Skeletal muscle tissue (tissue), 4 donors: ENCODE data around the gene CARM1. TPM values are rescaled to one million over a fixed set of nuclear protein-coding genes. Genes with fewer than 3 reads are reported as not detected.
"Not testable (repeated sequence)": the region's sequence is repeated elsewhere in the genome, so short reads cannot be mapped to it uniquely, and the experiment has no call there.

Experiments
- H3K27ac ChIP-seq: one replicate; pipeline ENCODE4 v1.7.0; 2013; ENCODE audit warnings: mild to moderate bottlenecking, low read depth, low read length, inconsistent platforms
- H3K27me3 ChIP-seq, 3 donors: one replicate each; pipeline ENCODE4 v1.7.0; 2013; ENCODE audit warnings: low read length in 3 of 3; ENCODE audit not compliant: control insufficient read depth in 3 of 3, insufficient read depth in 3 of 3
- H3K36me3 ChIP-seq, 3 donors: one replicate each; pipeline ENCODE4 v1.7.0; 2013; ENCODE audit warnings: low read length in 3 of 3; ENCODE audit not compliant: control insufficient read depth in 3 of 3, insufficient read depth in 3 of 3
- H3K4me1 ChIP-seq, 3 donors: one replicate each; pipeline ENCODE4 v1.7.0; 2013; ENCODE audit warnings: low read length in 3 of 3, mild to moderate bottlenecking in 3 of 3; ENCODE audit not compliant: control insufficient read depth in 3 of 3, insufficient read depth in 3 of 3
- H3K4me3 ChIP-seq, 3 donors: one replicate each; pipeline ENCODE4 v1.7.0; 2013; ENCODE audit warnings: low read length in 3 of 3
- H3K9ac ChIP-seq, 3 donors: one replicate each; pipeline ENCODE4 v1.7.0; 2013; ENCODE audit warnings: low read length in 3 of 3, mild to moderate bottlenecking in 3 of 3, moderate library complexity in 2 of 3, low read depth in 1 of 3
- H3K9me3 ChIP-seq, 3 donors: one replicate each; pipeline ENCODE4 v1.7.0; 2013; ENCODE audit warnings: low read length in 3 of 3; ENCODE audit not compliant: control insufficient read depth in 3 of 3
- total RNA-seq: library from RNA; depleted of rRNA; stranded (reverse); fragments of >200 nt; gene quantifications from one replicate; pipeline ENCODE4 v1.2.3, GENCODE V29; 2014
- donor health status: Osteomylitis.

CARM1 gene
- total RNA-seq, 1 donor from 2014 or later: 19.8 TPM

- no peaks in the 10 kb centered on the region for H3K9me3 ChIP-seq
- H3K36me3 ChIP-seq: no peaks in the 10 kb centered on the region
- H3K27ac ChIP-seq: peak overlapping the region; percentile 90
- peaks cover 21 to 39% (median 36%) of the 10 kb centered on the region in 3 donors for H3K4me1 ChIP-seq
- H3K9ac ChIP-seq: peak overlapping the region; percentile 82 to 92 (median 90)
- no peaks in the 10 kb centered on the region for H3K27me3 ChIP-seq
- peak overlapping the region; percentile 79 to 86 (median 85) for H3K4me3 ChIP-seq
These were observed 1.3 kb downstream of the CARM1 start for GRCh38 chr19:10872546-10873107.

GRCh38 chr19:10874024-10874423 is 2.7 kb downstream of the CARM1 start:
- Histone ChIP-seq H3K36me3 (no peaks in the 10 kb centered on the region), H3K9me3 (no peaks in the 10 kb centered on the region), H3K9ac (no peak overlapping the region), H3K4me1 (peaks cover 34 to 51% (median 50%) of the 10 kb centered on the region in 3 donors), H3K27me3 (no peaks in the 10 kb centered on the region), H3K27ac (no peak overlapping the region), H3K4me3 (no peak overlapping the region)

- Histone ChIP-seq H3K4me3 (peak overlapping the region in 2 of 3 donors; percentile 15 to 29), H3K9me3 (no peaks in the 10 kb centered on the region), H3K27me3 (no peaks in the 10 kb centered on the region), H3K27ac (peak overlapping the region; percentile 90), H3K9ac (peak overlapping the region; percentile 47 to 73 (median 69)), H3K36me3 (peaks cover 0 to 2% (median 0%) of the 10 kb centered on the region in 3 donors), H3K4me1 (peaks cover 56 to 73% (median 73%) of the 10 kb centered on the region in 3 donors)
These were observed 5.3 kb downstream of the CARM1 start for GRCh38 chr19:10876459-10877240.

GRCh38 chr19:10877608-10878007 is 6.3 kb downstream of the CARM1 start:
- not testable (repeated sequence) for H3K27me3 ChIP-seq, H3K4me3 ChIP-seq, H3K9me3 ChIP-seq, H3K36me3 ChIP-seq
- H3K4me1 ChIP-seq: peaks cover 65 to 80% (median 79%) of the 10 kb centered on the region in 3 donors
- H3K27ac ChIP-seq: peak overlapping the region; percentile 90
- peak overlapping the region in 1 of 3 donors; percentile 35 for H3K9ac ChIP-seq

GRCh38 chr19:10878253-10878652 is 6.9 kb downstream of the CARM1 start:
- Histone ChIP-seq H3K4me1 (peaks cover 72 to 80% (median 78%) of the 10 kb centered on the region in 3 donors), H3K9me3 (no peaks in the 10 kb centered on the region), H3K4me3 (no peak overlapping the region), H3K9ac (peak overlapping the region in 2 of 3 donors; percentile 35 to 57), H3K36me3 (peaks cover 0 to 2% (median 0%) of the 10 kb centered on the region in 3 donors), H3K27ac (peak overlapping the region; percentile 90), H3K27me3 (no peaks in the 10 kb centered on the region)

- peak overlapping the region; percentile 10 to 52 (median 24) for H3K4me3 ChIP-seq
- H3K27me3 ChIP-seq: no peaks in the 10 kb centered on the region
- H3K4me1 ChIP-seq: peaks cover 76 to 82% (median 77%) of the 10 kb centered on the region in 3 donors
- peaks cover 0 to 2% (median 0%) of the 10 kb centered on the region in 3 donors for H3K36me3 ChIP-seq
- H3K9me3 ChIP-seq: no peaks in the 10 kb centered on the region
- peak overlapping the region; percentile 65 to 79 (median 76) for H3K9ac ChIP-seq
- H3K27ac ChIP-seq: peak overlapping the region; percentile 87
These were observed 10.2 kb downstream of the CARM1 start for GRCh38 chr19:10881403-10882107.

- Histone ChIP-seq H3K4me1 (peaks cover 75 to 81% (median 77%) of the 10 kb centered on the region in 3 donors), H3K27ac (peak overlapping the region; percentile 87), H3K4me3 (peak overlapping the region; percentile 10 to 52 (median 24)), H3K36me3 (peaks cover 0 to 2% (median 0%) of the 10 kb centered on the region in 3 donors), H3K9me3 (no peaks in the 10 kb centered on the region), H3K9ac (peak overlapping the region; percentile 65 to 79 (median 76)), H3K27me3 (no peaks in the 10 kb centered on the region)
These were observed 10.7 kb downstream of the CARM1 start for GRCh38 chr19:10882108-10882457.

GRCh38 chr19:10884274-10884673 is 12.9 kb downstream of the CARM1 start:
- Histone ChIP-seq H3K9me3 (no peaks in the 10 kb centered on the region), H3K9ac (peak overlapping the region in 1 of 3 donors; percentile 20), H3K4me1 (peaks cover 74 to 83% (median 81%) of the 10 kb centered on the region in 3 donors), H3K36me3 (peaks cover 0 to 2% (median 0%) of the 10 kb centered on the region in 3 donors), H3K4me3 (no peak overlapping the region), H3K27me3 (no peaks in the 10 kb centered on the region), H3K27ac (peak overlapping the region; percentile 36)

- Histone ChIP-seq H3K9ac (peak overlapping the region in 1 of 3 donors; percentile 57), H3K9me3 (no peaks in the 10 kb centered on the region), H3K4me1 (peaks cover 62 to 71% (median 69%) of the 10 kb centered on the region in 3 donors), H3K27ac (peak overlapping the region; percentile 36), H3K4me3 (no peak overlapping the region), H3K36me3 (no peaks in the 10 kb centered on the region), H3K27me3 (no peaks in the 10 kb centered on the region)
These were observed 14.1 kb downstream of the CARM1 start for GRCh38 chr19:10885201-10886169.
